A673 (cell line): ENCODE results near the gene GALNT7. TPM values are rescaled to one million over a fixed set of nuclear protein-coding genes. Genes with fewer than 3 reads are reported as not detected.

Source experiments
- BruUV-seq: library from RNA; stranded (reverse); fragments of 400-500 nt; replicated peaks from 2 replicates; lab custom pipeline; 2021; lab: Mats Ljungman, UMichigan
- CTCF ChIA-PET: fragments of 300-600 bp; sonication (Branson Sonifier 250); formaldehyde crosslinking; loops from one replicate; lab custom pipeline; 2022; ENCODE audit warnings: antibody characterized with exemption; lab: Charles Lee
- POLR2A ChIA-PET: fragments of 300-600 bp; sonication (Branson Sonifier 250); formaldehyde crosslinking; loops from one replicate; lab custom pipeline; 2022; ENCODE audit warnings: antibody characterized with exemption; ENCODE audit not compliant: low non-redundant PET; lab: Charles Lee
- DNase-seq: peaks from one replicate; pipeline ENCODE4 v3.0.0-alpha.2; 2015; ENCODE audit warnings: low spot score
- H3K27ac ChIP-seq: fragments of 200-600 bp; sonication (generic); 2 replicates; pipeline ENCODE4 v1.5.1; 2016; ENCODE audit warnings: mixed run types, low read depth, mild to moderate bottlenecking, mixed read lengths, antibody characterized with exemption, low read length; ENCODE audit not compliant: poor library complexity, severe bottlenecking
- H3K27me3 ChIP-seq: fragments of 200-600 bp; sonication (generic); replicated peaks from 2 replicates; pipeline ENCODE4 v1.6.1; 2017; ENCODE audit warnings: mixed run types, low read depth, mild to moderate bottlenecking, mixed read lengths, antibody characterized with exemption, low read length; ENCODE audit not compliant: insufficient read depth, poor library complexity
- H3K36me3 ChIP-seq: fragments of 200-600 bp; sonication (generic); 2 replicates; pipeline ENCODE4 v1.6.1; 2016; ENCODE audit warnings: mixed run types, mild to moderate bottlenecking, mixed read lengths, antibody characterized with exemption, low read length; ENCODE audit not compliant: insufficient read depth, poor library complexity, severe bottlenecking
- H3K4me1 ChIP-seq: fragments of 200-600 bp; sonication (generic); 2 replicates; pipeline ENCODE4 v1.6.1; 2017; ENCODE audit warnings: mixed run types, mild to moderate bottlenecking, mixed read lengths, antibody characterized with exemption, low read length; ENCODE audit not compliant: insufficient read depth, poor library complexity, severe bottlenecking
- H3K4me3 ChIP-seq: fragments of 200-600 bp; sonication (generic); 2 replicates; pipeline ENCODE4 v1.5.1; 2016; ENCODE audit warnings: low read depth, mixed run types, mild to moderate bottlenecking, mixed read lengths, low read length; ENCODE audit not compliant: poor library complexity, severe bottlenecking
- H3K9me3 ChIP-seq: fragments of 200-600 bp; sonication (generic); 2 replicates; pipeline ENCODE4 v1.6.1; 2016; ENCODE audit warnings: mixed run types, low read depth, mild to moderate bottlenecking, mixed read lengths, antibody characterized with exemption, low read length; ENCODE audit not compliant: poor library complexity, severe bottlenecking
- CTCF ChIP-seq: fragments of 300-800, 200-600 bp; sonication (generic); conservative IDR thresholded peaks from 2 replicates; pipeline ENCODE4 v1.5.1; 2017; ENCODE audit warnings: low read depth, mild to moderate bottlenecking, antibody characterized with exemption, low read length, moderate library complexity, mixed read lengths
- EZH2 ChIP-seq: fragments of 200-600 bp; sonication (generic); IDR thresholded peaks from 2 replicates; pipeline ENCODE4 v1.6.1; 2017; ENCODE audit warnings: borderline replicate concordance, low read depth, mild to moderate bottlenecking, mixed read lengths, antibody characterized with exemption, low read length; ENCODE audit not compliant: poor library complexity, severe bottlenecking
- intact Hi-C: fragments of 100-400 bp; cut with micrococcal nuclease; formaldehyde crosslinking; loops from one replicate; pipeline ENCODE4 v1.10.0; 2022; ENCODE audit not compliant: unreplicated experiment
- total RNA-seq: library from RNA; stranded (reverse); gene quantifications from 2 replicates; pipeline ENCODE4 v1.2.3, GENCODE V29; 2021

GALNT7 gene
- total RNA-seq, 1 experiment from 2014 or later: 89.7 TPM

DNA sequence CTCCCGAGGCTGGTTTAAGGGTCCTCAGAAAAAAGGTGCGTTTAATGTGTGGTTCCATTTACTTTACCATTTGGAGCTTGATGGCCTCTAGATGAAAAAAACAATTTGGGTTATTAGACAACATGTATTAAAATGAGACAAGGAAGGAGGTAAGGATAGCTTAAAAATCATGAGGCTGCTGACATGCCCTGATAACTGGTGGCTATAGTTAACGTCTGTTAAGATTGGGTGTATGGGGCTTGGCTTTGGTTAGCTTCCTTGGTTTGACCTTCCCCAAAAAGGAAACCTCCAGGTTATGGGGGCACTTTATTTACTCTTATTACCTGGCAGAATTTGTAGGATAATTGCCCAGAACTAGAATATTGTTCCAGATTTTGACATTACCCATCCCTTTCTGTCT is 114.0 kb downstream of the GALNT7 start:
- ChIA-PET POLR2A (no interaction called here), CTCF (no interaction called here)
- intact Hi-C loops: loop anchor here (10.0 kb wide), 1 partner anchor 132 kb away; no protein-coding TSS in a partner anchor
- BruUV-seq: no TSS peak
- TF ChIP-seq CTCF: no peak
- Histone ChIP-seq H3K9me3 (peaks cover 40% of the 10 kb centered on the region), H3K27ac (no peak overlapping the region), H3K4me3 (no peak overlapping the region), H3K4me1 (no peaks in the 10 kb centered on the region), H3K27me3 (no peaks in the 10 kb centered on the region), H3K36me3 (peaks cover 6% of the 10 kb centered on the region)
- DNase-seq: no peak

DNA sequence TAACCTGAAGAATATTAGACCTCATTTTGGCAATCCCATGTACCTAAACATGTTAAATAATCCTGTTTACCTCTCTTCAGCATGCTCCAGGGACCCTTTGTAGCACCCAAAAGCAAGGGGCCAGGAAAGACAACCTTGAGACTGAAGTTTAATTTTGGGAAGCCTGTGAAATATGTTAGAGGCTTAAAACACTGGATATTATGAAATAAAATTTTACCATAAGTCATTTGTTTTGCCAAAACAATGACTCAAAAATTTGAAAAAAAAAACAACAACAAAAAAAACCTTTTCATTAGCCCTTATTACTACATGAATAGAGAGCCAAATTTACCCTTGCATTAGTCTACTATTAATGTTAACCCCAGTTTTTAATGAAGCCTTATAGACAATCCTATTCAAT is 115.9 kb downstream of the GALNT7 start:
- H3K27me3 ChIP-seq: no peaks in the 10 kb centered on the region
- TF ChIP-seq EZH2: no peak
- TF ChIP-seq CTCF: no peak
- BruUV-seq: no TSS peak

DNA sequence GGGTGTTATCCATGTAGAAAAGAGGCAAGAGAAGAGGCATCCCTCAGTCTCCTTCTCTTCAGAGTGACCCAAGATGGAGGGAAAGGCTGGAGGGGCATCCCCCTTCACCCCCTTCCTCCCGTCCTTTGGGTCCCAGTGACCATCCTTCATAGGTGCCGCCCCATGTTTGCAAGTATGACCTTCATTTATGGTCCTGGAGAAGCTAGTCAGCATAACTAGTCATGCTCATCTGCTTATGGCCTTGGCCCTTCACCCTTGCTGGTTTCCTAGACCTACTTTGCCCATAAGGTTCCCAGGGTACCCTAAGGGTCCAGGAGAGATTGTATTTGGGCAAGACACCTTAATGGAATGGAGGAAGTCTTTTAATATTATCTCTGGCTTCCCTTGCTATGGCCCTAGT is 118.9 kb downstream of the GALNT7 start:
- Histone ChIP-seq H3K27ac (no peak overlapping the region), H3K9me3 (peaks cover 42% of the 10 kb centered on the region), H3K4me1 (no peaks in the 10 kb centered on the region), H3K36me3 (peaks cover 6% of the 10 kb centered on the region), H3K27me3 (no peaks in the 10 kb centered on the region), H3K4me3 (no peak overlapping the region)
- intact Hi-C loops: loop anchor here (10.0 kb wide), 1 partner anchor 127 kb away; no protein-coding TSS in a partner anchor
- POLR2A ChIA-PET: no interaction called here
- CTCF ChIA-PET: interaction anchor here (0.7 kb wide), 1 partner anchor 22 kb away, joined by 5 read pairs; no protein-coding TSS in a partner anchor
- BruUV-seq: no TSS peak
- no peak for TF ChIP-seq CTCF
- TF ChIP-seq EZH2: no peak
- DNase-seq: no peak

More for the DNA sequence above, 115.9 kb downstream of the GALNT7 start:
- Histone ChIP-seq H3K4me3 (no peak overlapping the region), H3K36me3 (peaks cover 6% of the 10 kb centered on the region), H3K4me1 (no peaks in the 10 kb centered on the region), H3K9me3 (peaks cover 42% of the 10 kb centered on the region), H3K27ac (no peak overlapping the region)
- DNase-seq: no peak
- CTCF ChIA-PET: no interaction called here
- intact Hi-C loops: loop anchor here (10.0 kb wide), 1 partner anchor 130 kb away; no protein-coding TSS in a partner anchor
- POLR2A ChIA-PET: no interaction called here
